Loucy (cell line): ENCODE data around the gene ANKRD13B.

Source experiments
- H2AFZ ChIP-seq: fragments of 200-600 bp; sonication (generic); 2 replicates; pipeline ENCODE4 v1.6.0; 2016; ENCODE audit warnings: antibody characterized with exemption, mild to moderate bottlenecking, low read length, moderate library complexity
- H3F3A ChIP-seq: fragments of 200-600 bp; 2 replicates; pipeline ENCODE4 v1.6.0; 2016; ENCODE audit warnings: antibody characterized with exemption, low read depth, mild to moderate bottlenecking
- H3K27me3 ChIP-seq: fragments of 200-600 bp; sonication (generic); 2 replicates; pipeline ENCODE4 v1.6.1; 2014; ENCODE audit warnings: low read length, mild to moderate bottlenecking; ENCODE audit not compliant: insufficient read depth, poor library complexity, severe bottlenecking
- H3K36me3 ChIP-seq: fragments of 200-600 bp; sonication (generic); 2 replicates; pipeline ENCODE4 v1.6.1; 2016; ENCODE audit warnings: low read length; ENCODE audit not compliant: insufficient read depth
- H3K4me1 ChIP-seq: fragments of 200-600 bp; sonication (generic); 2 replicates; pipeline ENCODE4 v1.5.1; 2014; ENCODE audit warnings: low read length, mild to moderate bottlenecking; ENCODE audit not compliant: insufficient read depth, poor library complexity, severe bottlenecking
- H3K4me2 ChIP-seq: fragments of 200-600 bp; sonication (generic); 2 replicates; pipeline ENCODE4 v1.6.0; 2014; ENCODE audit warnings: antibody characterized with exemption, low read length, low read depth, mild to moderate bottlenecking; ENCODE audit not compliant: poor library complexity, severe bottlenecking
- H3K4me3 ChIP-seq: fragments of 200-600 bp; sonication (generic); 2 replicates; pipeline ENCODE4 v1.5.1; 2014; ENCODE audit warnings: low read length, mild to moderate bottlenecking, mixed read lengths; ENCODE audit not compliant: poor library complexity, severe bottlenecking
- H3K79me2 ChIP-seq: fragments of 200-600 bp; sonication (generic); 2 replicates; pipeline ENCODE4 v1.6.1; 2014; ENCODE audit warnings: low read length; ENCODE audit not compliant: insufficient read depth
- H3K9ac ChIP-seq: fragments of 200-600 bp; sonication (generic); 2 replicates; pipeline ENCODE4 v1.6.0; 2014; ENCODE audit warnings: mild to moderate bottlenecking, low read depth, low read length, moderate library complexity; ENCODE audit not compliant: poor library complexity, severe bottlenecking
- H3K9me2 ChIP-seq: fragments of 200-600 bp; sonication (generic); replicated peaks from 2 replicates; pipeline ENCODE4 v1.6.1; 2016; ENCODE audit warnings: low read depth, low read length, mixed read lengths
- H3K9me3 ChIP-seq: fragments of 200-600 bp; sonication (generic); 2 replicates; pipeline ENCODE4 v1.6.1; 2014; ENCODE audit warnings: mild to moderate bottlenecking, antibody characterized with exemption, low read length, low read depth; ENCODE audit not compliant: insufficient read depth
- H4K20me1 ChIP-seq: fragments of 200-600 bp; sonication (generic); 2 replicates; pipeline ENCODE4 v1.6.0; 2014; ENCODE audit warnings: antibody characterized with exemption, low read length, mild to moderate bottlenecking; ENCODE audit not compliant: insufficient read depth, poor library complexity, severe bottlenecking
- CTCF ChIP-seq: fragments of 200-600 bp; sonication (generic); conservative IDR thresholded peaks from 2 replicates; pipeline ENCODE4 v1.5.1; 2014; ENCODE audit warnings: mild to moderate bottlenecking, antibody characterized with exemption, low read length
- EZH2phosphoT487 ChIP-seq: fragments of 200-600 bp; IDR thresholded peaks from 2 replicates; pipeline ENCODE4 v1.6.1; 2018; ENCODE audit warnings: antibody characterized with exemption, mild to moderate bottlenecking, moderate library complexity, borderline replicate concordance

The ANKRD13B gene

GRCh38 chr17:29615492-29616299, 22.8 kb downstream of the ANKRD13B start:
- Histone ChIP-seq H3K9me3 (no peaks in the 10 kb centered on the region), H3K27me3 (no peaks in the 10 kb centered on the region), H4K20me1 (no peaks in the 10 kb centered on the region), H3K9ac (no peak overlapping the region), H3K4me1 (peaks cover 7% of the 10 kb centered on the region), H3K36me3 (no peaks in the 10 kb centered on the region), H3K4me2 (no peak overlapping the region), H3F3A (no peaks in the 10 kb centered on the region), H3K9me2 (no peaks in the 10 kb centered on the region), H3K79me2 (no peaks in the 10 kb centered on the region), H3K4me3 (no peak overlapping the region), H2AFZ (no peak overlapping the region)
- no peak for TF ChIP-seq EZH2phosphoT487
- TF ChIP-seq CTCF: no peak

DNA sequence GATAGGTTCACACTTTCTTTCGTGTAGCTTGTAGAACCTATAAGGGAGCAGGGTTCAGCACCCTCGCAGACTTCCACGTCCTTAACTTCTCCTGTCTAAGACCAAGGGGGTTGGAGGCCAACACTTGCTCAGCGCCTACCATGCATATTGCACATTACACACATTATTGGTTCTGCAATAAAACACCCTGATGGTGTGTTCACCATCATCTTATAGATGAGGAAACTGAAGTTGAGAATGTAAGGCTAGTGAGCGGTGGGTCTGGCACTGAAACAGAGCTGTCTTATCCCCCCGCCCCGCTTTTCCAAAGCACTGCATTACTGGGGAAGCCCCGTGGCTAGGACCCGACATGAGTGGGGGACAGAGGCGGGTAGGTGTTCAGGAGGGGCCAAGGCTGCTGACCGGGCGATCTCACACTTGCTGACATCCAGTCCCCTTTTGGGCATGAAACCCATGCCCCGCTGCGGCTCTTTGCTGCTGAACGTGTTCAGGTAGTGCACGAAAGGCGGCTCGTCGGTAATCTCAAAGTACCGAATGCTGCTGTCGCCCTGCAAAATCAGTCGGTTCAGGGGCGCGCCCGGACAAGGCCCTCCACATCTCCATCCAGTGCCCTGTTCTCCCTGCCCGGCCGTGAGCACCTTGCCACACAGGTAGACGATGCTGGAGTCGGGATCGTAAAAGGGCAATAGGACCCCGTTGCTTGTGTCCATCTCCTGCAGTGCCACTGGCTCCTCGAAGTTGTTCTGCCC, 23.5 kb downstream of the ANKRD13B start:
- Histone ChIP-seq H3K4me2 (peak overlapping the region; percentile 81), H3K4me3 (no peak overlapping the region), H4K20me1 (no peaks in the 10 kb centered on the region), H3F3A (no peaks in the 10 kb centered on the region), H3K79me2 (no peaks in the 10 kb centered on the region), H3K4me1 (peaks cover 7% of the 10 kb centered on the region), H3K27me3 (no peaks in the 10 kb centered on the region), H3K9ac (no peak overlapping the region), H3K36me3 (no peaks in the 10 kb centered on the region), H3K9me2 (no peaks in the 10 kb centered on the region), H3K9me3 (no peaks in the 10 kb centered on the region), H2AFZ (no peak overlapping the region)
- TF ChIP-seq EZH2phosphoT487 (no peak), CTCF (no peak)

GRCh38 chr17:29617125-29617480, 24.2 kb downstream of the ANKRD13B start:
- peaks cover 7% of the 10 kb centered on the region for H3K4me1 ChIP-seq
- H2AFZ ChIP-seq: peak overlapping the region; percentile 88
- no peaks in the 10 kb centered on the region for H3K36me3 ChIP-seq
- peak overlapping the region; percentile 81 for H3K4me2 ChIP-seq
- TF ChIP-seq EZH2phosphoT487 (no peak), CTCF (peak; percentile 90)
- no peaks in the 10 kb centered on the region for H3K79me2 ChIP-seq
- no peaks in the 10 kb centered on the region for H3F3A ChIP-seq
- H3K9me3 ChIP-seq: no peaks in the 10 kb centered on the region
- H3K27me3 ChIP-seq: no peaks in the 10 kb centered on the region
- H3K9me2 ChIP-seq: no peaks in the 10 kb centered on the region
- peak overlapping the region; percentile 75 for H3K4me3 ChIP-seq
- no peaks in the 10 kb centered on the region for H4K20me1 ChIP-seq
- H3K9ac ChIP-seq: peak overlapping the region; percentile 86
